Fibroblast of lung (primary cell): ENCODE results near the gene ARID1B.

Source experiments
- CTCF ChIP-seq, 2 donors: IDR thresholded peaks in 1 of 2; conservative IDR thresholded peaks in 1 of 2; 1 replicate in 1 of 2; 2 replicates in 1 of 2; pipeline ENCODE4 v1.5.1; 2011 to 2012; ENCODE audit warnings: low read length in 2 of 2, control low read depth in 1 of 2, inconsistent platforms in 1 of 2, low read depth in 1 of 2, mild to moderate bottlenecking in 1 of 2
- EZH2 ChIP-seq: IDR thresholded peaks from 2 replicates; pipeline ENCODE4 v1.5.1; 2012; ENCODE audit warnings: low read length, control low read depth, mild to moderate bottlenecking; ENCODE audit errors: missing control alignments

GRCh38 chr6:157145656-157146285 is 368.6 kb downstream of the ARID1B start:
- TF ChIP-seq CTCF (conservative IDR thresholded peaks at IDR 0.05 in 1 of 2, IDR thresholded peaks at IDR 0.05 in 1 of 2; ENCODE audit: low read depth in 1 of 2, low read length in 2 of 2) (no peak), EZH2 (no peak)
